ENCODE results near the gene DOCK1.

Gene DOCK1

DNA sequence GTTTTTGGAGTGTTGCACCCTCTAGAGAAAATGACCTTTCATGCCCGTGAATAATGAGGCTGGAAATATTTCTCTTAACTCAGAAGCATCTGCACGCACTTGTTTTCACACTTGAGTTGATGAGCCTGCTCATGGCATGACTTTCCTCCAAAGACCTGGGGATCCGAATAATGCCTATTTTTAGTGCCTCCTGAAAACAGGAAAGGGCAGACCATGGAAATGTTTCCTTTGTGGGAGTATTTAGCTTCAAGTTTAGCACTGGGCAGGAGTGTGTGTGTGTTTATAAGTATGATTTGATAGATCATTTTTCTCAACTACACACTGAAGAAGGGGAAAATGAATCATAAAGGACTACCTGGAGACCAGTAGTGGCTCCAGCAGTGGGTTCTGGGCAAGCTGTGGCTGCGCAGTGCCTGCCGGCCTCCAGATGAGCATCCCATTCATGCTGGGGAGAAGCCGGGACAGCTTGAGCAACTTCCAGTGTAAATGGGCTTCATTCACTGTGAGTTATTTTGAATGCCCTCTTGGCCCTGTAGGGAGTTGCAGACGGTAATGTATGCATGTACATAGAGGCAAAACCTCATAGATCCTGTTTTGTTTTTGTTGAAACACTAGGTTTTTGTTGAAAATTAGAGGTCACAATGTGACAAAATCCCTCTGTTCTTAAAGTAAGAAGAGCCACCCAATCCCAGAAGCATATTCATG is 408.9 kb downstream of the DOCK1 start:
- no peak overlapping the region for H3K4me3 ChIP-seq (ENCODE audit: low read depth, low read length)
- DNase-seq (ENCODE audit: low read depth): no peak
- TF ChIP-seq, protein P1, sequence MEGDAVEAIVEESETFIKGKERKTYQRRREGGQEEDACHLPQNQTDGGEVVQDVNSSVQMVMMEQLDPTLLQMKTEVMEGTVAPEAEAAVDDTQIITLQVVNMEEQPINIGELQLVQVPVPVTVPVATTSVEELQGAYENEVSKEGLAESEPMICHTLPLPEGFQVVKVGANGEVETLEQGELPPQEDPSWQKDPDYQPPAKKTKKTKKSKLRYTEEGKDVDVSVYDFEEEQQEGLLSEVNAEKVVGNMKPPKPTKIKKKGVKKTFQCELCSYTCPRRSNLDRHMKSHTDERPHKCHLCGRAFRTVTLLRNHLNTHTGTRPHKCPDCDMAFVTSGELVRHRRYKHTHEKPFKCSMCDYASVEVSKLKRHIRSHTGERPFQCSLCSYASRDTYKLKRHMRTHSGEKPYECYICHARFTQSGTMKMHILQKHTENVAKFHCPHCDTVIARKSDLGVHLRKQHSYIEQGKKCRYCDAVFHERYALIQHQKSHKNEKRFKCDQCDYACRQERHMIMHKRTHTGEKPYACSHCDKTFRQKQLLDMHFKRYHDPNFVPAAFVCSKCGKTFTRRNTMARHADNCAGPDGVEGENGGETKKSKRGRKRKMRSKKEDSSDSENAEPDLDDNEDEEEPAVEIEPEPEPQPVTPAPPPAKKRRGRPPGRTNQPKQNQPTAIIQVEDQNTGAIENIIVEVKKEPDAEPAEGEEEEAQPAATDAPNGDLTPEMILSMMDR (conservative IDR thresholded peaks at IDR 0.05; ENCODE audit: low read depth, low read length): no peak

DNA sequence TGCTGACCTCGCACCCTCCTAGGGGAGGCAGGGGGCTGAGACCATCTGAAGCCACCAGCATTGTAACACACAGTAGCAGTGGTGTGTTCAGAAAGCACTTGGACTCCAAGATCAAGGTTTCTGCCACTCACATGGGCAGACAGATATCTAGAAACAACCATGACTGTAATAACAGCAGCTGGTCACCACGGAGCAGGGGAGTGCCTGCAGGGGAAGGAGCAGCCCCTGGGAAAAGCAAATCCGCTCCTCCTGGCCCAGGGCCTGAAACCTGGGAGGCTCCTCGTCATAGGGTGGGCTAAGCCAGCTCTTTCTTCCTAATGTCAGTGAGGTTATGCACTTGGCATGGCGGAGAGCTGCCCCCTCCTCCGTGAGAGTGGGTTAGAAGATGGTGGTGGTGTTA is 409.6 kb downstream of the DOCK1 start:
- TF ChIP-seq, protein P1 (conservative IDR thresholded peaks at IDR 0.05; ENCODE audit: low read depth, low read length): no peak
- H3K4me3 ChIP-seq (ENCODE audit: low read depth, low read length): no peak overlapping the region
- no peak for DNase-seq (ENCODE audit: low read depth)

DNA sequence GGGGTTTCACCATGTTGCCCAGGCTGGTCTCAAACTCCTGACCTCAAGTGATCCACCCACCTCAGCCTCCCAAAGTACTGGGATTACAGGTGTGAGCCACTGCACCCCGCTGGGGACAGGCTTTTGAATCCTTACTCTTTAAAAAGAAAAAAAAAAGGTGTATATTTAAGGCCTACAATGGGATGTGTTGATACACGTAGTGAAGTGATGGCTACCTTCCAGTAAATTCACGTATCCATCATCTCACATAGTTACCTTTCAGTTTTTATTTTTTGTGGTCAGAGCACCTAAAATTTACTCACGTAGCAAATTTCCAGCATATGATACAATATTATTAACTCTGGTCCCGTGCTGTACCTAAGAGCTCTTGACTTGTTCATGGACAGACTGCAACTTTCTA is 410.7 kb downstream of the DOCK1 start:
- TF ChIP-seq, protein P1 (conservative IDR thresholded peaks at IDR 0.05; ENCODE audit: low read depth, low read length): no peak
- no peak overlapping the region for H3K4me3 ChIP-seq (ENCODE audit: low read depth, low read length)
- DNase-seq (ENCODE audit: low read depth): no peak

DNA sequence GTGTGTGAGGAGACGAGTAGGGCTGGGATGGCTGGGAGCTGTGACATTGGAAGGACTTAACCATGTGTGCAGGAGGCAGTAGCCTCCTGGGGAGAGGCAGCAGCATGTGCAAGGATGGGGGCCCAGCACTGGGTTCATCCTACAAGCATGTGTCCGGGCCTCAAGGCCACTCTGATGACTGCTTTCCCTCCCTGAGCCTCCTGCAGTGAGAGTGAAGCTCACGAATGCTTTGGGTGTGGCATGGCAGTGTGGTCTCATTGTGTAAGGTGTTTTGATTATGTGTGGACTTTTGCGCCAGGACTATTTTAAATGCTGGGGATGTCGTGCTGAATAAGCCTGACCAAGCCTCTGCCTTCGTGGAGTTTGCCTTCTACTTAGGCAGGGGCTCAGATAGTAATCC is 413.2 kb downstream of the DOCK1 start:
- TF ChIP-seq, protein P1 (conservative IDR thresholded peaks at IDR 0.05; ENCODE audit: low read depth, low read length): no peak
- H3K4me3 ChIP-seq (ENCODE audit: low read depth, low read length): no peak overlapping the region
- no peak for DNase-seq (ENCODE audit: low read depth)

DNA sequence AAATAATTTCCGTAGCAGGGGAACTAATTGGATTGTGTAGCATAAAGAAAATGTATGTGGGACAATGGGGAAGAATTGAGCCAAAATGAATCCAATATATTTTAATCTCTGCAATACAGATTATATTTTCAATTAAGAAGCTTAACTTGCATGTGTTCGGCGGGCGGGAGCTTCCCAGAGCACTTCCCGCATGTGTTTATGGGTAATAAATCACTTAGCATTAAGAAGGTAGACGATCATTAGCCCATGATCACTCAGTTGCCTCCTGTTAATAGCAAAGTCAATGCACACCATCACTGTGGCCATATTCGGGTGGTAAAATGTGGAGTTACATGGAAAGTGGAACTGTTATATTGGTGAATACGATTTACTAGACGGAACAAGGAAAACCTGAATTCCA is 414.0 kb downstream of the DOCK1 start:
- no peak overlapping the region for H3K4me3 ChIP-seq (ENCODE audit: low read depth, low read length)
- TF ChIP-seq, protein P1 (conservative IDR thresholded peaks at IDR 0.05; ENCODE audit: low read depth, low read length): no peak

DNA sequence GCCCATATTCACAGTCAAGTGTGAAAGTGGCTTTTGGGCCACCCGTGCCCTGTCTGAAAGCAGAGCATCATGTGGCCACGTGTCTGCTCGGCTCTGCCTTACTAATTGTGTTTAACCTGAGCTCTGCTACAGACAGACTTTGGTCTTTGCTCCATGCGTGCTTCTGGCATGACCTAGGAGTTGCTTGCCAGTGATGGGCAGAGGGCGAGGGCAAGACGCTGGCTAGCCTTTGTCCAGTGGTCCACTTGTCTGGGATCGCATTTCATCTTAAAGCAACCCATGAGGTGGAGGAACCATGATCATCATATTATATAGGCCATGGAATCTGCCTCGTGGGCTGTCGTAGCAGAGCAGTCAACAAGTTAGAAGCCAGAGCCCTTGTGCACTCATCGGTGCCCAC is 414.5 kb downstream of the DOCK1 start:
- TF ChIP-seq, protein P1 (conservative IDR thresholded peaks at IDR 0.05; ENCODE audit: low read depth, low read length): no peak
- no peak for DNase-seq (ENCODE audit: low read depth)
- no peak overlapping the region for H3K4me3 ChIP-seq (ENCODE audit: low read depth, low read length)

More for the DNA sequence above, 414.0 kb downstream of the DOCK1 start:
- DNase-seq (ENCODE audit: low read depth): no peak

DNA sequence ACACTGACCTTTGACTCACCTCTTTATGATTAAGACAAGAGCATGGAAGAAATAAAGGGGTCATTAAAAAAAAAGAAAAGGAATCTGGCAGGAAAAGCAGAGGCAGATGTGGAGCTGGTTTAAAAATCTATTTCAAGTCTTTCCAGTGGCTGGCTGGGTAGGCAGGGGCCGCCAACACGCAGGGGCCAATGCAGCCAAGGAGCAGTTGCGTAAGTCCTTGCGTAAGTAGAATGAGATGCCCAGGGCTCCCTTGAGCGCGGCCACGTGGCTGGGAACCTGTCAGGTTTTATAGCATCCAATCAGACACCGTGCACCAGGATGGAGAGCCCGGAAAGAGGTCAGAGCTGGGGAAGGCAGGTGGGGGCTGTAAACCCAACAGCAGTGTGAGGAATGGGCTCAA is 414.9 kb downstream of the DOCK1 start:
- TF ChIP-seq, protein P1 (conservative IDR thresholded peaks at IDR 0.05; ENCODE audit: low read depth, low read length): no peak
- no peak overlapping the region for H3K4me3 ChIP-seq (ENCODE audit: low read depth, low read length)
- DNase-seq (ENCODE audit: low read depth): no peak

All from choroid plexus epithelial cell (primary cell).